ENCODE measurements around the gene FZR1. TPM values are rescaled to one million over a fixed set of nuclear protein-coding genes. Genes with fewer than 3 reads are reported as not detected.

FZR1 gene
- total and polyA plus RNA-seq, 7 donors: 12.8 to 25.8 (median 24.3) TPM

DNA sequence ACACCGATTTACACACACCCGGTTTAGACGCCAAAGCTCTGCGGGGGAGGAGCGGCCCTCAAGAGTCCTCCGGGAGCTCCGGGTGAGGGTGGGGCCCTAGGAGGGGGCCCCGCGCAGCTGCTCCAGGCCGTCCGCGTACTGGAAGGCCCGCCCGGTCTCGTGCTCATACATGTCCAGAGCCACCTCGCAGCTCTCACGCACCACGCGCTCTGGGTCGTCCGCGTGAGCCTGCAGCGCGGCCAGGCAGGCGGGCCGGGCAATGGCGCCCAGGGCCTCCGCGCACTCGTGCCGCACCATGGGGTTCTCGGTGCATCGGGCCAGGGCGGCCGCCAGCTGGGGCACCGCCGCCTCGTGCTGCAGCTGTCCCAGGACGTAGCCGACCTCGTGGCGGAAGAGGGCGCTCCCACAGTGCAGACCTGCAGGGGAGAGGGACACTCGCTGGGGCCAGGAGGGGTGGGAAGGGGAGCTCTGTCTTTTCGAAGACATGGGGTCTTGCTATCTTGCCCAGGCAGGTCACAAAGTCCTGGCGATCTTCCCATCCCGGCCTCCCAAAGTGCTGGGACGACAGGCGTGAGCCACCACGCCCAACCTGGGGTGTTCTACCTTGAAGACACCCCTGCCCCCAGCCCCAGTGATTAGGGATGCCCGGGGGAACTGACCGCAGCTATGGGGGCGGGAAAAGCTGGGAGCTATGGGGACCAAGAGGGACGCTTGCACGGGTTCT, 14.6 kb upstream of the FZR1 start:
- no peak for ATAC-seq
- Histone ChIP-seq H3K27me3 (ENCODE audit: insufficient read depth in 3 of 3, low read length in 2 of 3) (no peaks in the 10 kb centered on the region), H3K27ac (no peak overlapping the region), H3K9me3 (no peaks in the 10 kb centered on the region), H3K4me1 (no peaks in the 10 kb centered on the region), H3K36me3 (ENCODE audit: insufficient read depth in 1 of 2, low read depth in 1 of 2) (peaks cover 8 to 59% of the 10 kb centered on the region in 2 donors), H3K4me3 (no peak overlapping the region)
- intact Hi-C loops (cut with DNase I): no loop called here
- TF ChIP-seq, protein P1, sequence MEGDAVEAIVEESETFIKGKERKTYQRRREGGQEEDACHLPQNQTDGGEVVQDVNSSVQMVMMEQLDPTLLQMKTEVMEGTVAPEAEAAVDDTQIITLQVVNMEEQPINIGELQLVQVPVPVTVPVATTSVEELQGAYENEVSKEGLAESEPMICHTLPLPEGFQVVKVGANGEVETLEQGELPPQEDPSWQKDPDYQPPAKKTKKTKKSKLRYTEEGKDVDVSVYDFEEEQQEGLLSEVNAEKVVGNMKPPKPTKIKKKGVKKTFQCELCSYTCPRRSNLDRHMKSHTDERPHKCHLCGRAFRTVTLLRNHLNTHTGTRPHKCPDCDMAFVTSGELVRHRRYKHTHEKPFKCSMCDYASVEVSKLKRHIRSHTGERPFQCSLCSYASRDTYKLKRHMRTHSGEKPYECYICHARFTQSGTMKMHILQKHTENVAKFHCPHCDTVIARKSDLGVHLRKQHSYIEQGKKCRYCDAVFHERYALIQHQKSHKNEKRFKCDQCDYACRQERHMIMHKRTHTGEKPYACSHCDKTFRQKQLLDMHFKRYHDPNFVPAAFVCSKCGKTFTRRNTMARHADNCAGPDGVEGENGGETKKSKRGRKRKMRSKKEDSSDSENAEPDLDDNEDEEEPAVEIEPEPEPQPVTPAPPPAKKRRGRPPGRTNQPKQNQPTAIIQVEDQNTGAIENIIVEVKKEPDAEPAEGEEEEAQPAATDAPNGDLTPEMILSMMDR (IDR thresholded peaks at IDR 0.05): no peak
- DNase-seq: no peak
- WGBS, 3 donors: 94 to 96% (median 95%) methylated on average over 51 to 55 of the region's 55 CpGs

- Histone ChIP-seq H3K4me1 (no peaks in the 10 kb centered on the region), H3K9me3 (no peaks in the 10 kb centered on the region), H3K27me3 (ENCODE audit: insufficient read depth in 3 of 3, low read length in 2 of 3) (no peaks in the 10 kb centered on the region), H3K27ac (no peak overlapping the region), H3K36me3 (ENCODE audit: insufficient read depth in 1 of 2, low read depth in 1 of 2) (peaks cover 8 to 66% of the 10 kb centered on the region in 2 donors), H3K4me3 (no peak overlapping the region)
- TF ChIP-seq, protein P1 (IDR thresholded peaks at IDR 0.05): no peak
- WGBS, 3 donors: 95 to 97% (median 95%) methylated on average over 39 to 45 of the region's 45 CpGs
- intact Hi-C loops (cut with DNase I): no loop called here
- ATAC-seq (peak in 1 of 4 donors; percentile 17), DNase-seq (no peak)
Measured at GRCh38 chr19:3492131-3492839, 13.8 kb upstream of the FZR1 start.

DNA sequence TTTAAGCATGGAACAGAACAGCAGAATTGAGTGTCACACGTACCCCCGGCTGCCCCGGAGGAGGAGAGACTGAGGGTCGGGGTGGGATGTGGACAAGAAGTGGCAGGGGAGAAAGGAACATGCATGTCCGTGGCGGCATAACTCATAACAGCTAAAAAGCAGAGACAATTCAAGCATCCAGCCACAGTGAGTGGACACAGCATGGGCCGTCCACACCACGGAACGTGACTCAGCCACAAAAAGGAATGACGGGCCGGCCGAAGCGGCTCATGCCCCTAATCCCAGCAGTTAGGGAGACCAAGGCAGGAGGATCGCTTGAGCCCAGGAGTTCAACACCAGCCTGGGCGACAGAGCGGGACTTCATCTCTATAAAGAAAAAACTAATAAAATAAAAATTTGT, 13.2 kb upstream of the FZR1 start:
- Histone ChIP-seq H3K36me3 (ENCODE audit: insufficient read depth in 1 of 2, low read depth in 1 of 2) (peaks cover 8 to 69% of the 10 kb centered on the region in 2 donors), H3K9me3 (no peaks in the 10 kb centered on the region), H3K27ac (no peak overlapping the region), H3K4me1 (no peaks in the 10 kb centered on the region), H3K4me3 (no peak overlapping the region), H3K27me3 (ENCODE audit: insufficient read depth in 3 of 3, low read length in 2 of 3) (no peaks in the 10 kb centered on the region)
- DNase-seq: no peak
- intact Hi-C loops (cut with DNase I): no loop called here
- 91 to 95% (median 93%) methylated on average over 16 of the region's 16 CpGs for WGBS, 3 donors
- ATAC-seq: no peak
- TF ChIP-seq, protein P1 (IDR thresholded peaks at IDR 0.05): no peak

DNA sequence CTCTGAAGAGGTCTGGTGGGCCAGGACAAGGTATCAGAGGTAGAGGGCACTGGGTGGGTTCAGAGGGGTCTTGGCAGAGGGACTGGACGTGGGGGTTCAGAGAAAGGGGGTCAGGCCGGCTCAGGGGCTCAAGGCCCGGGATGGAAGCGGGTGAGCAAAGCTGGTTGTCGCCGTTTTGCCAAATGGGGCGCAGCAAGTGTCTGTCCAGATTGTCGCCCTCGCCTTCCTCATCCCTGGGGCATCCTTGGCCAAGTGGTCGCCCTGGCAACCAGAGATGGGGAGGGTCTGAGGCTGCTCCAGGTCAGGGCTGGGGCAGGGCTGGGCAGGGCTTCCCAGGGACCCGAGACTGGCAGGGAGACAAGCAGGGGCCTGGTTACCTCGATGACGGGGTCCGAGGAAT, 12.5 kb upstream of the FZR1 start:
- peak in 1 of 4 donors; percentile 13 for ATAC-seq
- WGBS, 3 donors: 94 to 95% (median 94%) methylated on average over 14 of the region's 14 CpGs

More for the DNA sequence above, 12.5 kb upstream of the FZR1 start:
- H3K4me3 ChIP-seq: no peak overlapping the region
- DNase-seq: no peak
- H3K9me3 ChIP-seq: no peaks in the 10 kb centered on the region
- intact Hi-C loops (cut with DNase I): no loop called here
- TF ChIP-seq, protein P1 (IDR thresholded peaks at IDR 0.05): no peak
- no peaks in the 10 kb centered on the region for H3K4me1 ChIP-seq
- no peaks in the 10 kb centered on the region for H3K27me3 ChIP-seq (ENCODE audit: insufficient read depth in 3 of 3, low read length in 2 of 3)
- no peak overlapping the region for H3K27ac ChIP-seq
- peaks cover 8 to 69% of the 10 kb centered on the region in 2 donors for H3K36me3 ChIP-seq (ENCODE audit: insufficient read depth in 1 of 2, low read depth in 1 of 2)
